Gastrocnemius medialis (tissue), 4 donors: ENCODE data around the gene GCNT1. TPM values are rescaled to one million over a fixed set of nuclear protein-coding genes. Genes with fewer than 3 reads are reported as not detected.
A peak's percentile ranks its signal among the peaks of the same experiment; 100 is the strongest.

ENCODE experiments used
- ATAC-seq, 2 donors: fragments of 150-250 bp; one replicate each; pipeline ENCODE4 v1.9.1; 2016
- DNase-seq, 2 donors: peaks; one replicate each; pipeline ENCODE4 v3.0.0-alpha.2; 2019
- H3K27ac ChIP-seq, 4 donors: fragments of 200-600 bp; sonication (generic); 1 replicate in 1 of 4; 2 replicates in 3 of 4; pipeline ENCODE4 v1.5.1; 2016 to 2018; ENCODE audit warnings: mild to moderate bottlenecking in 2 of 4, moderate library complexity in 1 of 4
- H3K27me3 ChIP-seq, 3 donors: fragments of 200-600 bp; sonication (generic) in 2 of 3; 1 replicate in 1 of 3; 2 replicates in 2 of 3; pipeline versions ENCODE4 v1.5.1 to v1.6.0; 2016 to 2019; ENCODE audit warnings: mild to moderate bottlenecking in 1 of 3, moderate library complexity in 1 of 3
- H3K36me3 ChIP-seq, 2 donors: fragments of 200-600 bp; sonication (generic) in 1 of 2; one replicate each; pipeline ENCODE4 v1.5.1; 2017 to 2018
- H3K4me1 ChIP-seq, 2 donors: fragments of 200-600 bp; sonication (generic) in 1 of 2; one replicate each; pipeline ENCODE4 v1.5.1; 2016 to 2017; ENCODE audit warnings: mild to moderate bottlenecking in 2 of 2
- H3K4me3 ChIP-seq, 4 donors: fragments of 200-600 bp; sonication (generic) in 3 of 4; 1 replicate in 1 of 4; 2 replicates in 3 of 4; pipeline ENCODE4 v1.5.1; 2016 to 2019; ENCODE audit warnings: mild to moderate bottlenecking in 2 of 4
- H3K9me3 ChIP-seq, 3 donors: fragments of 200-600 bp; sonication (generic) in 2 of 3; 1 replicate in 1 of 3; 2 replicates in 2 of 3; pipeline ENCODE4 v1.5.1; 2016 to 2019
- POLR2A ChIP-seq, 2 donors: fragments of 450-650 bp; IDR thresholded peaks; one replicate each; pipeline ENCODE4 v1.6.1; 2017; ENCODE audit warnings: antibody characterized with exemption in 2 of 2, mild to moderate bottlenecking in 2 of 2, moderate library complexity in 2 of 2
- in situ Hi-C, 4 donors: fragments of 200-750 bp; cut with MboI; loops; one replicate each; pipeline versions ENCODE4 v1.15.0 to v1.8.0; 2017; ENCODE audit warnings: low sequenced_read_pairs in 4 of 4
- intact Hi-C: fragments of 100-400 bp; cut with DNase I; formaldehyde crosslinking; loops from one replicate; pipeline ENCODE4 v1.15.1; 2023; ENCODE audit warnings: low total_unique reads
- total RNA-seq, 4 donors: library from RNA; depleted of rRNA; stranded (reverse); fragments of >200 nt; gene quantifications; one replicate each; pipeline versions ENCODE4 v1.1.0 to v1.2.3, GENCODE V29; 2016
- TF ChIP-seq, protein P1 (sequence below), 5 experiments: fragments of 450-650 bp in 3 of 5; fragments of 200-600 bp in 2 of 5; sonication (generic) in 2 of 5; IDR thresholded peaks in 4 of 5; conservative IDR thresholded peaks in 1 of 5; 1 replicate in 4 of 5; 2 replicates in 1 of 5; pipeline ENCODE4 v1.5.1; 2016 to 2019; ENCODE audit warnings: antibody characterized with exemption in 5 of 5, mild to moderate bottlenecking in 3 of 5, moderate library complexity in 3 of 5

Gene GCNT1
- total RNA-seq, result 1 to 10 TPM in 3 of 4 donors, under 1 TPM in 1; 0.98 to 6.6 (median 4.2) TPM

DNA sequence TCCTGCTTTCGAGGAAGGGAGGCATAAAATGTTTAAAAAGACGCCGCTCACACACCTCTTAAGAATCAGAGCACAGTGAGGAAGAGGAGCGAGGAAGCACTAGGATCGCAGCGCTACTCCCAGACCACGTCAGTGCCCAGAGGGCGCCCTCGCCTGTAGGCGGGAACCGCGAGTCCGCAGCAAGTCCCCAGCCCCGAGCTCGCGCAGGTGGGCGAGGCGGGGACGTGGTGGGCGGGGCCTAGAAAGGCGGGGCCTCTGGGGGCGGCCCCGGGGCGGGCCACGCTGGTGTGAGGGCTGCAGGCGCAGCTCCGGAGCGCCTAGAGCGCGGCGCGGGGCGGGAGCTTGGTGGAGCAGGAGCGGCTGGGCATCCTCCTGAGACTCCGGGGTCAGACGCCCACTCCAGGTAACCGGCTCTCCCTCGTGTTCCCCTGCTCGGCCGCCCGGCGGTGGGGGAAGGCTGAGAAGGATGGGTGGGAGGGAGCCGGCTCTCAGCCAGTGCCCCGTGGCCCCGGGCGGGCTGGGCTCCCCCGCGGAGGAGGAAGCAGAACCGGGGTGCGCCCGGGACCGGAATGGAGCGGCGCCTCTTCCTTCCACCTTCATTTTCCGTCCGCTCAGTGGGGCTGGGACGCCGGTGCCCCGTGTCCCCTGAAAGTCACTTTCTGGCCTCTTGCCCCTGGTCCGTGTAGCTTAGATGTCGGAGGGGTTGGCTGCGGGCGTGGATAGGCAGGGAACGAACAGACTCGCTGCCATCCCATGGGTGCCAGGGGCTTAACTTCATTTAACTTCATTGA, at the start of gene GCNT1:
TSS of gene GCNT1 (plus strand) at position 280 of the 791 bp plus-strand sequence. CDS start 43,200 bp downstream, outside the sequence.
- no peaks in the 10 kb centered on the region for H3K9me3 ChIP-seq
- TF ChIP-seq, protein P1, sequence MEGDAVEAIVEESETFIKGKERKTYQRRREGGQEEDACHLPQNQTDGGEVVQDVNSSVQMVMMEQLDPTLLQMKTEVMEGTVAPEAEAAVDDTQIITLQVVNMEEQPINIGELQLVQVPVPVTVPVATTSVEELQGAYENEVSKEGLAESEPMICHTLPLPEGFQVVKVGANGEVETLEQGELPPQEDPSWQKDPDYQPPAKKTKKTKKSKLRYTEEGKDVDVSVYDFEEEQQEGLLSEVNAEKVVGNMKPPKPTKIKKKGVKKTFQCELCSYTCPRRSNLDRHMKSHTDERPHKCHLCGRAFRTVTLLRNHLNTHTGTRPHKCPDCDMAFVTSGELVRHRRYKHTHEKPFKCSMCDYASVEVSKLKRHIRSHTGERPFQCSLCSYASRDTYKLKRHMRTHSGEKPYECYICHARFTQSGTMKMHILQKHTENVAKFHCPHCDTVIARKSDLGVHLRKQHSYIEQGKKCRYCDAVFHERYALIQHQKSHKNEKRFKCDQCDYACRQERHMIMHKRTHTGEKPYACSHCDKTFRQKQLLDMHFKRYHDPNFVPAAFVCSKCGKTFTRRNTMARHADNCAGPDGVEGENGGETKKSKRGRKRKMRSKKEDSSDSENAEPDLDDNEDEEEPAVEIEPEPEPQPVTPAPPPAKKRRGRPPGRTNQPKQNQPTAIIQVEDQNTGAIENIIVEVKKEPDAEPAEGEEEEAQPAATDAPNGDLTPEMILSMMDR (IDR thresholded peaks at IDR 0.05 in 4 of 5, conservative IDR thresholded peaks at IDR 0.05 in 1 of 5), result peak in 2 of 5 experiments; percentile 22 to 30
- TF ChIP-seq POLR2A (IDR thresholded peaks at IDR 0.05), result peak; percentile 28 to 46
- intact Hi-C loops, result no loop called here
- peak within 1 kb of the TSS; percentile 53 to 75 (median 63) for H3K4me3 ChIP-seq
- H3K36me3 ChIP-seq, result no peaks in the 10 kb centered on the region
- no peaks in the 10 kb centered on the region for H3K4me1 ChIP-seq
- DNase-seq (peak; percentile 35 to 46), ATAC-seq (peak; percentile 30 to 60)
- peak within 1 kb of the TSS in 3 of 4 donors; percentile 28 to 57 (median 38) for H3K27ac ChIP-seq
- in situ Hi-C loops, result loop anchor here in 3 of 4 donors (10.0 to 25.0 kb wide), 3 partner anchors 103 to 246 kb away; no protein-coding TSS in a partner anchor
- H3K27me3 ChIP-seq, result peaks cover 2 to 14% (median 3%) of the 10 kb centered on the region in 3 donors

DNA sequence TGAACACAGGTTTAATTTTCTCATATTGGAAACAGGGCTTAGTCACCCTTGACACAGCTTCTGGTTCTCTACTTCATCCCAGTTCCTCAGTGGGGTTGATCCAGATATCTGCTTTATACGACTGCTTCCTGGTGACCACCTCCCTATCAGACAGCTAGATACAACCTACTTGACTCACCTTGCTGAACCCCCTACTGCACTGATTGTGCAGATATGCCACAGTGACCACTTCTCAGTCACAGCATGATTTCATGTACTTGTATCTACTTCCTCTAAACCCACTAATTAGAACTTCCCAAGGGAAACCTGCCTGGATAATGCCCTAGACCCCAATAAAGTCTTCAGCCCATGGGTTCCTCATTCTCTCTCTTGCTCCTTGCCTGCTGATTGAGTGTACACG, 46.3 kb upstream of the GCNT1 start:
- no peak for DNase-seq
- Histone ChIP-seq H3K27me3 (no peaks in the 10 kb centered on the region), H3K9me3 (peaks cover 0 to 3% (median 0%) of the 10 kb centered on the region in 3 donors), H3K27ac (no peak overlapping the region), H3K4me3 (no peak overlapping the region), H3K4me1 (no peaks in the 10 kb centered on the region), H3K36me3 (no peaks in the 10 kb centered on the region)
- intact Hi-C loops, result no loop called here
- TF ChIP-seq, protein P1 (IDR thresholded peaks at IDR 0.05 in 4 of 5, conservative IDR thresholded peaks at IDR 0.05 in 1 of 5), result no peak
- no peak for TF ChIP-seq POLR2A (IDR thresholded peaks at IDR 0.05)
- ATAC-seq, result no peak
- in situ Hi-C loops, result no loop called here

DNA sequence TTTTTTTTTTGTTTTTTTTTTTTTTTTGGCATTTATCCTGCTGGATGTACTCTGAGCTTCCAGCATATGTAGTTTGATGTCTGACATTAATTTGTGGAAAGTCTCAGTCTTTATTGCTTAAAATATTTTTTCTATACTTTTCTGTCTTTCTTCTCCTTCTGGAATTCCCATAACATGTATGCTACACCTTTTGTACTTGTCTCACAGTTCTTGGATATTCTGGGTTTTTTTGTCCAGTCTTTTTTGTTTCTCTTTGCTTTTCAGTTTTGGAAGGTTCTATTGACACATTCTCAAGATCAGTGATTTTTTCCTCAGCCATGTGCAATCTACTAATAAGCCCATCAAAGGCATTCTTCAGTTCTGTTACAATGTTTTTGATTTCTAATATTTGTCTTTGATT, 45.3 kb upstream of the GCNT1 start:
- no peak for DNase-seq
- TF ChIP-seq, protein P1 (IDR thresholded peaks at IDR 0.05 in 4 of 5, conservative IDR thresholded peaks at IDR 0.05 in 1 of 5), result no peak
- TF ChIP-seq POLR2A (IDR thresholded peaks at IDR 0.05), result no peak
- Histone ChIP-seq H3K4me1 (no peaks in the 10 kb centered on the region), H3K27me3 (no peaks in the 10 kb centered on the region), H3K36me3 (no peaks in the 10 kb centered on the region), H3K4me3 (no peak overlapping the region), H3K27ac (no peak overlapping the region), H3K9me3 (peaks cover 0 to 3% (median 0%) of the 10 kb centered on the region in 3 donors)
- in situ Hi-C loops (no loop called here), intact Hi-C loops (no loop called here)
- ATAC-seq, result no peak

DNA sequence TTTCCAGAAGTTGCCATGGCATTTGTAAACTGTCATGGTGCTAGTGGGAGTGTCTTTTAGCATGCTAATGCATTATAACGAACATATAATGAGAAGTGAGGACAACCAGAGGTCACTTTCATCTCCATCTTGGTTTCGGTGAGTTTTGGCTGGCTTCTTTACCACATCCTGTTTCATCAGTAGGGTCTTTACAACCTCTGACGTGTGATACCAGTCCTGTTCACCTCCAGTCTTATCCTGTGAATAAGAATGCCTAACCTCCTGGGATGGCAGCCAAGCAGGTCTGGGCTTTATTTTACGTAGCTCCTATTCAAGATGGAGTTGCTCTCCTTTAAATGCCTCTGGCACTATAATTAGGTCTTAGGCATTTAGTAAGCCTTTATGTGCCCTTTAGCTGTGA, 44.3 kb upstream of the GCNT1 start:
- H3K4me3 ChIP-seq, result no peak overlapping the region
- intact Hi-C loops, result no loop called here
- H3K9me3 ChIP-seq, result peaks cover 0 to 3% (median 0%) of the 10 kb centered on the region in 3 donors
- TF ChIP-seq, protein P1 (IDR thresholded peaks at IDR 0.05 in 4 of 5, conservative IDR thresholded peaks at IDR 0.05 in 1 of 5), result no peak
- no peak for TF ChIP-seq POLR2A (IDR thresholded peaks at IDR 0.05)
- no peaks in the 10 kb centered on the region for H3K36me3 ChIP-seq
- no peaks in the 10 kb centered on the region for H3K4me1 ChIP-seq
- DNase-seq (no peak), ATAC-seq (no peak)
- in situ Hi-C loops, result no loop called here
- no peaks in the 10 kb centered on the region for H3K27me3 ChIP-seq
- no peak overlapping the region for H3K27ac ChIP-seq
